Transverse colon (tissue), 3 donors: ENCODE data around the gene MATN1.

Source experiments
- CTCF ChIP-seq, 5 experiments: fragments of 200-600 bp in 3 of 5; fragments of 450-650 bp in 2 of 5; sonication (generic) in 3 of 5; IDR thresholded peaks; 1 replicate in 2 of 5; 2 replicates in 3 of 5; pipeline ENCODE4 v1.5.1; 2016 to 2017; ENCODE audit warnings: antibody characterized with exemption in 5 of 5, inconsistent platforms in 3 of 5, mild to moderate bottlenecking in 2 of 5, moderate library complexity in 1 of 5
- EP300 ChIP-seq: sonication (generic); formaldehyde crosslinking; IDR thresholded peaks from one replicate; pipeline ENCODE4 v1.6.1; 2017; ENCODE audit warnings: antibody characterized with exemption, low read depth
- POLR2A ChIP-seq: fragments of 450-650 bp; IDR thresholded peaks from one replicate; pipeline ENCODE4 v1.6.1; 2016; ENCODE audit warnings: antibody characterized with exemption, mild to moderate bottlenecking, moderate library complexity

GRCh38 chr1:30746212-30747032, 23.0 kb upstream of the MATN1 start:
- TF ChIP-seq CTCF (IDR thresholded peaks at IDR 0.05) (no peak), POLR2A (no peak), EP300 (no peak)
